Upper lobe of right lung (tissue), 1 donor: Measurements from ENCODE around the gene SSC5D. TPM values are rescaled to one million over a fixed set of nuclear protein-coding genes. Genes with fewer than 3 reads are reported as not detected.
A peak's percentile ranks its signal among the peaks of the same experiment; 100 is the strongest.

Source experiments
- ATAC-seq: fragments of 200-7000 bp; cut with Tn5 transposase; one replicate; pipeline ENCODE4 v1.9.1; 2020; ENCODE audit warnings: mild to moderate bottlenecking, moderate library complexity
- DNase-seq: peaks from one replicate; pipeline ENCODE4 v3.0.0-alpha.2; 2020
- H3K27ac ChIP-seq: fragments of 200-600 bp; one replicate; pipeline ENCODE4 v1.8.0; 2022
- H3K27me3 ChIP-seq: fragments of 200-600 bp; one replicate; pipeline ENCODE4 v1.8.0; 2022; ENCODE audit warnings: mild to moderate bottlenecking
- H3K36me3 ChIP-seq: fragments of 200-600 bp; one replicate; pipeline ENCODE4 v1.8.0; 2022
- H3K4me1 ChIP-seq: fragments of 200-600 bp; one replicate; pipeline ENCODE4 v1.8.0; 2022
- H3K4me3 ChIP-seq: fragments of 200-600 bp; one replicate; pipeline ENCODE4 v1.8.0; 2022; ENCODE audit warnings: mild to moderate bottlenecking
- H3K9me3 ChIP-seq: fragments of 200-600 bp; one replicate; pipeline ENCODE4 v1.8.0; 2022
- intact Hi-C: fragments of 100-400 bp; cut with DNase I; formaldehyde crosslinking; loops from one replicate; pipeline ENCODE4 v1.11.0; 2022
- total RNA-seq: library from RNA; stranded (reverse); fragmentation: NEBNext Ultra II Directional; extraction: Animal tissue kit (Norgen Biotek cat#: 25700); gene quantifications from one replicate; pipeline ENCODE4 v1.2.1, GENCODE V29; 2021
- TF ChIP-seq, protein P1 (sequence below): fragments of 200-600 bp; IDR thresholded peaks from one replicate; pipeline ENCODE4 v1.8.0; 2022; ENCODE audit warnings: antibody characterized with exemption
- donor health status: DM: no; HTN: yes; CAD: no; lungs with severe emphysema.

Gene SSC5D
- total RNA-seq, 1 donor from 2014 or later = 6.0 TPM

GRCh38 chr19:55525289-55526101 lies 37.3 kb downstream of the SSC5D start:
- no peaks in the 10 kb centered on the region for H3K27me3 ChIP-seq
- H3K9me3 ChIP-seq = no peaks in the 10 kb centered on the region
- intact Hi-C loops = no loop called here
- H3K27ac ChIP-seq = no peak overlapping the region
- H3K4me3 ChIP-seq = no peak overlapping the region
- H3K4me1 ChIP-seq = peaks cover 3% of the 10 kb centered on the region
- TF ChIP-seq, protein P1, sequence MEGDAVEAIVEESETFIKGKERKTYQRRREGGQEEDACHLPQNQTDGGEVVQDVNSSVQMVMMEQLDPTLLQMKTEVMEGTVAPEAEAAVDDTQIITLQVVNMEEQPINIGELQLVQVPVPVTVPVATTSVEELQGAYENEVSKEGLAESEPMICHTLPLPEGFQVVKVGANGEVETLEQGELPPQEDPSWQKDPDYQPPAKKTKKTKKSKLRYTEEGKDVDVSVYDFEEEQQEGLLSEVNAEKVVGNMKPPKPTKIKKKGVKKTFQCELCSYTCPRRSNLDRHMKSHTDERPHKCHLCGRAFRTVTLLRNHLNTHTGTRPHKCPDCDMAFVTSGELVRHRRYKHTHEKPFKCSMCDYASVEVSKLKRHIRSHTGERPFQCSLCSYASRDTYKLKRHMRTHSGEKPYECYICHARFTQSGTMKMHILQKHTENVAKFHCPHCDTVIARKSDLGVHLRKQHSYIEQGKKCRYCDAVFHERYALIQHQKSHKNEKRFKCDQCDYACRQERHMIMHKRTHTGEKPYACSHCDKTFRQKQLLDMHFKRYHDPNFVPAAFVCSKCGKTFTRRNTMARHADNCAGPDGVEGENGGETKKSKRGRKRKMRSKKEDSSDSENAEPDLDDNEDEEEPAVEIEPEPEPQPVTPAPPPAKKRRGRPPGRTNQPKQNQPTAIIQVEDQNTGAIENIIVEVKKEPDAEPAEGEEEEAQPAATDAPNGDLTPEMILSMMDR = no peak
- H3K36me3 ChIP-seq = no peaks in the 10 kb centered on the region
- DNase-seq (no peak), ATAC-seq (no peak)

GRCh38 chr19:55526216-55527196 lies 38.3 kb downstream of the SSC5D start:
- TF ChIP-seq, protein P1 = no peak
- Histone ChIP-seq H3K9me3 (no peaks in the 10 kb centered on the region), H3K4me3 (no peak overlapping the region), H3K36me3 (no peaks in the 10 kb centered on the region), H3K27me3 (no peaks in the 10 kb centered on the region), H3K27ac (no peak overlapping the region), H3K4me1 (peaks cover 3% of the 10 kb centered on the region)
- peak; percentile 84 for ATAC-seq
- intact Hi-C loops = no loop called here
- DNase-seq = peak; percentile 87

DNA sequence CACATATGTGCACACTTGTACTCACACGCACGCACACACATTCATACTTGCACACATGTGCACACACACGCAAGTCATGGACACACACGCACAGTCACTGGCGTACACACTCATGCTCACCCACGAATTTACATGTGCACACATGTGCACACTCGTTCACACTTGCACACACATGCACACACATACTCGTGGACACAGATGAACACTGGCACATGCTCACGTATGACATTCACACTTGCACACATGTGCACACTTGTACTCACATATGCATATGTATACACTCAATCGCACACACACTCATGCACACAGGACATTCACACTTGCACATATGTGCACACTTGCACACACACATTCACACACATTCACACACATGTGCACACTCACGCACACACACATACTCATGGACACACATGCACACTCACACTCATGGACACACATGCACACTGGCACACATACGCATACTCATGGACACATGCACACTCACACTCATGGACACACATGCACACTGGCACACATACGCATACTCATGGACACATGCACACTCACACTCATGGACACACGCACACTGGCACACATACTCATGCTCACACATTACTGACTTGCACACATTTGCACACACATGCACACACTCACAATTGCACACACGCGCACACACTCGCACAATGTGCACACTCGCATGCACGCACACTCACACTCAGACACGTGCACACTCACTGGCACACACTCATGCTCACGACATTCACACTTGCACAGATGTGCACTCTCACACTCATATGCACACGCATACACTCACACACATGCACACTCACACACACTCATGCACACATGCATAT lies 39.2 kb downstream of the SSC5D start:
- ATAC-seq (no peak), DNase-seq (no peak)
- intact Hi-C loops = no loop called here
- Histone ChIP-seq H3K4me1 (peaks cover 3% of the 10 kb centered on the region), H3K36me3 (no peaks in the 10 kb centered on the region), H3K27ac (no peak overlapping the region), H3K9me3 (no peaks in the 10 kb centered on the region), H3K27me3 (no peaks in the 10 kb centered on the region), H3K4me3 (no peak overlapping the region)
- TF ChIP-seq, protein P1 = no peak

GRCh38 chr19:55528030-55528803 lies 40.0 kb downstream of the SSC5D start:
- no peaks in the 10 kb centered on the region for H3K27me3 ChIP-seq
- ATAC-seq (no peak), DNase-seq (no peak)
- TF ChIP-seq, protein P1 = no peak
- no peak overlapping the region for H3K27ac ChIP-seq
- no peaks in the 10 kb centered on the region for H3K9me3 ChIP-seq
- H3K4me1 ChIP-seq = peaks cover 3% of the 10 kb centered on the region
- intact Hi-C loops = no loop called here
- no peak overlapping the region for H3K4me3 ChIP-seq
- no peaks in the 10 kb centered on the region for H3K36me3 ChIP-seq
